Parathyroid adenoma (tissue), 2 donors: ENCODE results near the gene MARCKS.
A peak's percentile ranks its signal among the peaks of the same experiment; 100 is the strongest.
"Not testable (repeated sequence)": the region's sequence is repeated elsewhere in the genome, so short reads cannot be mapped to it uniquely, and the experiment has no call there.

Source experiments
- H2AFZ ChIP-seq: fragments of 300-600 bp; sonication (generic); one replicate; pipeline ENCODE4 v1.7.0; 2017; ENCODE audit warnings: antibody characterized with exemption, mild to moderate bottlenecking
- H3K27ac ChIP-seq: fragments of 300-600 bp; sonication (generic); one replicate; pipeline ENCODE4 v1.7.0; 2017
- H3K27me3 ChIP-seq: fragments of 300-600 bp; sonication (generic); one replicate; pipeline ENCODE4 v1.7.0; 2017; ENCODE audit warnings: low read length; ENCODE audit not compliant: control insufficient read depth, insufficient read depth
- H3K36me3 ChIP-seq: fragments of 300-600 bp; sonication (generic); one replicate; pipeline ENCODE4 v1.7.0; 2017; ENCODE audit warnings: low read length; ENCODE audit not compliant: control insufficient read depth, insufficient read depth
- H3K4me1 ChIP-seq: fragments of 300-600 bp; sonication (generic); one replicate; pipeline ENCODE4 v1.7.0; 2017; ENCODE audit warnings: control low read depth
- H3K4me2 ChIP-seq: fragments of 300-600 bp; sonication (generic); one replicate; pipeline ENCODE4 v1.7.0; 2017; ENCODE audit warnings: low read length
- H3K4me3 ChIP-seq: fragments of 300-600 bp; sonication (generic); one replicate; pipeline ENCODE4 v1.7.0; 2017; ENCODE audit warnings: low read depth, low read length
- H3K79me2 ChIP-seq: fragments of 300-600 bp; sonication (generic); one replicate; pipeline ENCODE4 v1.7.0; 2017; ENCODE audit warnings: control low read depth
- H3K9ac ChIP-seq: fragments of 300-600 bp; sonication (generic); one replicate; pipeline ENCODE4 v1.7.0; 2017; ENCODE audit warnings: mild to moderate bottlenecking
- H3K9me3 ChIP-seq: fragments of 300-600 bp; sonication (generic); one replicate; pipeline ENCODE4 v1.7.0; 2017; ENCODE audit warnings: low read length; ENCODE audit not compliant: control insufficient read depth
- TF ChIP-seq, protein P1 (sequence below): fragments of 300-600 bp; sonication (generic); IDR thresholded peaks from one replicate; pipeline ENCODE4 v1.7.0; 2017; ENCODE audit warnings: antibody characterized with exemption, mild to moderate bottlenecking
- donor health status: primary hyperparathyroidism.

MARCKS gene

DNA sequence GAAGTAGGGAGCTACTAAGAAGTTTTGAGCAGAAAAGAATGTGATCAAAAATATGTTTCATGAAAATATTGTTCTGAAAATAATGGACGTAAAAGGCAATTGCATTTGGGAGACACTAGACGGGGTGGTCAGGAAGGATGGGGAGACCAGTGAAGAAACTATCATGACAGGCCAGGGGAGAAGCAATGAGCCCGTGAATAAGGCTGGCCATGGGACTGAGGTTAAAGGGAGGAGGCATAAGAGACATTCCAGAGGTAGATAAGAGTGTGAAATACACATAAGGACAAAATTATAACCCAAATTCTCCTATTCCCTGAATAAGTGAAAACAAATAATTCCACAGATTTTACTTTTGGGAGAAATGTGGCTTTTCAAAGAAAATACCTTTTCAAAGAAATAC, 51.7 kb downstream of the MARCKS start:
- Histone ChIP-seq H2AFZ (no peak overlapping the region), H3K27ac (no peak overlapping the region), H3K9ac (no peak overlapping the region), H3K79me2 (no peaks in the 10 kb centered on the region), H3K4me3 (no peak overlapping the region), H3K9me3 (no peaks in the 10 kb centered on the region), H3K4me1 (no peaks in the 10 kb centered on the region), H3K36me3 (no peaks in the 10 kb centered on the region), H3K27me3 (no peaks in the 10 kb centered on the region), H3K4me2 (no peak overlapping the region)
- TF ChIP-seq, protein P1, sequence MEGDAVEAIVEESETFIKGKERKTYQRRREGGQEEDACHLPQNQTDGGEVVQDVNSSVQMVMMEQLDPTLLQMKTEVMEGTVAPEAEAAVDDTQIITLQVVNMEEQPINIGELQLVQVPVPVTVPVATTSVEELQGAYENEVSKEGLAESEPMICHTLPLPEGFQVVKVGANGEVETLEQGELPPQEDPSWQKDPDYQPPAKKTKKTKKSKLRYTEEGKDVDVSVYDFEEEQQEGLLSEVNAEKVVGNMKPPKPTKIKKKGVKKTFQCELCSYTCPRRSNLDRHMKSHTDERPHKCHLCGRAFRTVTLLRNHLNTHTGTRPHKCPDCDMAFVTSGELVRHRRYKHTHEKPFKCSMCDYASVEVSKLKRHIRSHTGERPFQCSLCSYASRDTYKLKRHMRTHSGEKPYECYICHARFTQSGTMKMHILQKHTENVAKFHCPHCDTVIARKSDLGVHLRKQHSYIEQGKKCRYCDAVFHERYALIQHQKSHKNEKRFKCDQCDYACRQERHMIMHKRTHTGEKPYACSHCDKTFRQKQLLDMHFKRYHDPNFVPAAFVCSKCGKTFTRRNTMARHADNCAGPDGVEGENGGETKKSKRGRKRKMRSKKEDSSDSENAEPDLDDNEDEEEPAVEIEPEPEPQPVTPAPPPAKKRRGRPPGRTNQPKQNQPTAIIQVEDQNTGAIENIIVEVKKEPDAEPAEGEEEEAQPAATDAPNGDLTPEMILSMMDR: no peak

DNA sequence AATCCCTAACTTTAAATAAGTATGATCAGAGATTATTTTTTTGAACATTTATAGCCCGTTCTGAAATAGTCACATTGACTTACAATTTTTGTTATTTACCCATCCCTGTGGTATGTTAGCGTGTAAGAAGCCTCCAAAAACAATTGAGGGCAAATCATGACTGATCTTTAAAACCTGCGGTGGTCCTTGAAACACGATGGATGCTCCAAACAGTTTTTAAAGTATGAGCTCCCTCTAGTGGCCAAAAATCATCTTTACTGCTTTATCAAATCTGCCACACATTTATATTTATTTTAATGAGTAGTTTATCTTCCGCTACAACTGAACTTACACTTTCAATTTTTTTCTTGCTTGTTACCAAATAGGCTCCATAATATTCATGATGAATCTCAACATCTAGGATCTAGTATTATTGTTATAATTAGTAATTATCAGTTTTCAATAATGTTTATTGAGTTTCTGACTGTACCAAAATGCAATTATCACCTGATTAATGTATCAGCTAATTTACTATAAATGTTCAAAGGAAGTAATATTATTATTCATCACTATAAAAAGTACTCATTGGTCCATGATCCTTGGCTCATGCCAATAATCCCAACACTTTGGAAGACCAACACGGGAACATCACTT, 52.2 kb downstream of the MARCKS start:
- TF ChIP-seq, protein P1: peak; percentile 78
- Histone ChIP-seq H3K4me1 (no peaks in the 10 kb centered on the region), H3K9ac (no peak overlapping the region), H3K4me3 (no peak overlapping the region), H3K36me3 (no peaks in the 10 kb centered on the region), H3K27ac (no peak overlapping the region), H2AFZ (no peak overlapping the region), H3K4me2 (no peak overlapping the region), H3K9me3 (no peaks in the 10 kb centered on the region), H3K27me3 (no peaks in the 10 kb centered on the region), H3K79me2 (no peaks in the 10 kb centered on the region)

DNA sequence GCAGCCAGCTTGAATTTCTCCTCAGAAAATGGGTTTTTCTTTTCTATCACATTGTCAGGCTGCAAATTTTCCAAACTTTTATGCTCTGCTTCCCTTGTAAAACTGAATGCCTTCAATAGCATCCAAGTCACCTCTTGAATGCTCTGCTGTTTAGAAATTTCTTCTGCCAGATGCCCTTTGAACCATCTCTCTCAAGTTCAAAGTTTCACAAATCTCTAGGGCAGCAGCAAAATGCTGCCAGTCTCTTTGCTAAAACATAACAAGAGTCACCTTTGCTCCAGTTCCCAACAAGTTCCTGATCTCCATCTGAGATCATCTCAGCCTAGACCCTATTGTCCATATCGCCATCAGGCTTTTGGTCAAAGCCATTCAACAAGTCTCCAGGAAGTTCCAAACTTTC, 53.1 kb downstream of the MARCKS start:
- not testable (repeated sequence) for H3K4me1 ChIP-seq, H2AFZ ChIP-seq, H3K9ac ChIP-seq, H3K4me2 ChIP-seq, H3K79me2 ChIP-seq, H3K27ac ChIP-seq, H3K36me3 ChIP-seq, H3K27me3 ChIP-seq, H3K4me3 ChIP-seq, H3K9me3 ChIP-seq
